ENCODE data around the gene DUSP15. TPM values are rescaled to one million over a fixed set of nuclear protein-coding genes. Genes with fewer than 3 reads are reported as not detected.

The DUSP15 gene
- total and polyA plus RNA-seq, 12 donors = 0.90 to 7.2 (median 5.0) TPM

DNA sequence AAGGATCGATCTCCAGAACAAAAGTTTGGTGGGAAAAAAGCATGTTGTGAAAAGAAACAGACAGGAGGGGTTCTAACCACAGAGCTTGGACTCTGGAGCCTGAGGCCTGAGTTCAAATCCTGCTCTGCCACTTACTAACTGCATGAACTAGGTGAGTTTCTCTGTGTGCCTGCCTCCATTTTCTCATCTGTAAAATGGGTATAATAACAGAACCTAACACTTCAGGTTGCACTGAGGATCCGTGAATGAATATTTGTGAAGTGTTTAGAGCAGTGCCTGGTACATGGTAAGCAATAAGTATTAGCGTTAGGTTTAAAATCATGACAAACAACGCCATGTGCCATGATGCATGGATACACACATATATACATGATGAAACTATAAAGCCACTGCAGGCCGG, 36.7 kb upstream of the DUSP15 start:
- DNase-seq = no peak
- H3K36me3 ChIP-seq = no peaks in the 10 kb centered on the region
- WGBS, 2 donors = 92 to 95% methylated on average over 5 of the region's 5 CpGs

GRCh38 chr20:31906001-31906400, 35.7 kb upstream of the DUSP15 start:
- Histone ChIP-seq H3K27ac (no peak overlapping the region), H3K27me3 (no peaks in the 10 kb centered on the region), H3K4me3 (no peak overlapping the region), H3K4me1 (no peaks in the 10 kb centered on the region), H3K9me3 (no peaks in the 10 kb centered on the region), H3K36me3 (no peaks in the 10 kb centered on the region)
- no peak for DNase-seq
- no peak for ATAC-seq
- TF ChIP-seq, protein P1, sequence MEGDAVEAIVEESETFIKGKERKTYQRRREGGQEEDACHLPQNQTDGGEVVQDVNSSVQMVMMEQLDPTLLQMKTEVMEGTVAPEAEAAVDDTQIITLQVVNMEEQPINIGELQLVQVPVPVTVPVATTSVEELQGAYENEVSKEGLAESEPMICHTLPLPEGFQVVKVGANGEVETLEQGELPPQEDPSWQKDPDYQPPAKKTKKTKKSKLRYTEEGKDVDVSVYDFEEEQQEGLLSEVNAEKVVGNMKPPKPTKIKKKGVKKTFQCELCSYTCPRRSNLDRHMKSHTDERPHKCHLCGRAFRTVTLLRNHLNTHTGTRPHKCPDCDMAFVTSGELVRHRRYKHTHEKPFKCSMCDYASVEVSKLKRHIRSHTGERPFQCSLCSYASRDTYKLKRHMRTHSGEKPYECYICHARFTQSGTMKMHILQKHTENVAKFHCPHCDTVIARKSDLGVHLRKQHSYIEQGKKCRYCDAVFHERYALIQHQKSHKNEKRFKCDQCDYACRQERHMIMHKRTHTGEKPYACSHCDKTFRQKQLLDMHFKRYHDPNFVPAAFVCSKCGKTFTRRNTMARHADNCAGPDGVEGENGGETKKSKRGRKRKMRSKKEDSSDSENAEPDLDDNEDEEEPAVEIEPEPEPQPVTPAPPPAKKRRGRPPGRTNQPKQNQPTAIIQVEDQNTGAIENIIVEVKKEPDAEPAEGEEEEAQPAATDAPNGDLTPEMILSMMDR (IDR thresholded peaks at IDR 0.05) = no peak
- 74 to 83% methylated on average over 5 of the region's 5 CpGs for WGBS, 2 donors
- intact Hi-C loops (cut with DNase I) = no loop called here

More for the DNA sequence above, 36.7 kb upstream of the DUSP15 start:
- no peak for ATAC-seq
- H3K4me1 ChIP-seq = no peaks in the 10 kb centered on the region
- intact Hi-C loops (cut with DNase I) = no loop called here
- no peaks in the 10 kb centered on the region for H3K27me3 ChIP-seq
- no peak overlapping the region for H3K27ac ChIP-seq
- H3K9me3 ChIP-seq = no peaks in the 10 kb centered on the region
- TF ChIP-seq, protein P1 (IDR thresholded peaks at IDR 0.05) = no peak
- no peak overlapping the region for H3K4me3 ChIP-seq

DNA sequence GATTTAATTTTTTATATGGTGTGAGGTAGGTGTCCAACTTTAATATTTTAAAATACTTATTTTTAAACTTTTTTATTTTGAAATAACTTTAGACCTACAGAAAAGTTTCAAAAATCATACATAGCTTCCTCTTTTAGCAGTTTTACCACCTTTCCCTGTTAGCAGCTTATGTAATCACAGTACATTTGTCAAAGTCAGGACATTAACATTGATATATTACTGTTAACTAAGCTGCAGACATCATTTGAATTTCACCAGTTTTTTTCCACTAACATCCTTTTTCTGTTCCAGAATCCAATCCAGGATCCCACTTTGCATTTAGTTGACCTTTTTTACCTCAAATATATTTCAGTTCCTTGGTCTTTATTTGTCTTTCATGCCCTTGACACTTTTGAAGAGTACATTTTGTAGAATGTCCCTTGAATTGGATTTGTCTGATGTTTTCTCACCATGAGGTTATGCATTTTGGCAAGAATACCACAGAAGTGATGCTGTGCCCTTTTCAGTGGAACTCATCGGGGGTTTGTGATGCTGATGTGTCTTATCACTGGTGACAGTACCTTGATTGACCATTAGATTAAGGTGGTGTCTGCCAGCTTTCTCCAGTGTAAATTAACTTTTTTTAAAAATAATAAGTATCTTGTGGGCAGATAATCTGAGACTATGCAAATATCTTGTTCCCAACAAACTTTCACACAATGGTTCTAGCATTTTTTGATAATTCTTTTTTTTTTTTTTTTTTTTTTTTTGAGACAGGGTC, 33.5 kb upstream of the DUSP15 start:
- no peak overlapping the region for H3K27ac ChIP-seq
- no peaks in the 10 kb centered on the region for H3K4me1 ChIP-seq
- WGBS, 2 donors = 59 to 64% methylated on average over 1 of the region's 1 CpG
- no peak overlapping the region for H3K4me3 ChIP-seq
- no peaks in the 10 kb centered on the region for H3K36me3 ChIP-seq
- TF ChIP-seq, protein P1 (IDR thresholded peaks at IDR 0.05) = no peak
- no peaks in the 10 kb centered on the region for H3K9me3 ChIP-seq
- DNase-seq (no peak), ATAC-seq (no peak)
- intact Hi-C loops (cut with DNase I) = no loop called here
- H3K27me3 ChIP-seq = no peaks in the 10 kb centered on the region

DNA sequence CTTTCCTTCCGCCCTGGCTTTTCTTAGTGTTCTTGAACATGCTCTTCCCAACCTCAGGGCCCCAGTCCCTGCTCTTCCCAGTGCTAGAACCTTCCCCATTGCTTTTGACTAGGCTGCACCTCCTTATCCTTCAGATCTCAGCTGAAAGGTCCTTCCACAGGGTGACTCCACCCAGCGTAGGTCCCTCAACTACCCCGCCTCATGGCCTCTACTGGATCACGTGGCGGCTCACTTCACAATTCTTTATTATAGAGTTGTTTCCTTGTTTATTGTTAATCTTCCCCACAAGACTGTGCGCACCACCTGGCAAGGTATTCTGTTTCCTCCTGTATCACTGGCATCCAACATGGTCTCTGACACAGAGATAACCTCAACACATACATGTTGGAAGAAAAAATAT, 31.3 kb upstream of the DUSP15 start:
- 90 to 94% methylated on average over 6 of the region's 6 CpGs for WGBS, 2 donors
- Histone ChIP-seq H3K4me1 (no peaks in the 10 kb centered on the region), H3K9me3 (no peaks in the 10 kb centered on the region), H3K27ac (no peak overlapping the region), H3K4me3 (no peak overlapping the region), H3K27me3 (no peaks in the 10 kb centered on the region), H3K36me3 (no peaks in the 10 kb centered on the region)
- TF ChIP-seq, protein P1 (IDR thresholded peaks at IDR 0.05) = no peak
- no peak for DNase-seq
- no peak for ATAC-seq
- intact Hi-C loops (cut with DNase I) = no loop called here
